Mononuclear cell (primary cell): ENCODE measurements around the gene RNMT. TPM values are rescaled to one million over a fixed set of nuclear protein-coding genes. Genes with fewer than 3 reads are reported as not detected.

ENCODE experiments used
- total RNA-seq: library from RNA; depleted of rRNA; stranded (reverse); fragments of >200 nt; gene quantifications from one replicate; pipeline ENCODE4 v1.2.3, GENCODE V29; 2012

Gene RNMT
- total RNA-seq, 1 donor, result 108 TPM

Other genes with a start within 250 kb of the RNMT start
- gene FAM210A, start 115 bp upstream of the RNMT start, total RNA-seq, result 8.6 TPM
- not detected for gene MC5R, start 97.5 kb downstream of the RNMT start, total RNA-seq
- gene MC2R, start 188.9 kb downstream of the RNMT start, total RNA-seq, result under 0.01 TPM